DND-41 (cell line): ENCODE measurements around the gene LRRC70.

Source experiments
- CTCF ChIP-seq: IDR thresholded peaks from 2 replicates; pipeline ENCODE4 v1.5.1; 2012; ENCODE audit warnings: borderline replicate concordance, low read length, moderate library complexity, mild to moderate bottlenecking; ENCODE audit not compliant: poor library complexity, severe bottlenecking; ENCODE audit errors: extremely low read depth
- EZH2 ChIP-seq: IDR thresholded peaks from 3 replicates; pipeline ENCODE4 v1.6.1; 2012; ENCODE audit warnings: borderline replicate concordance, low read depth, mild to moderate bottlenecking, moderate library complexity, low read length, inconsistent platforms; ENCODE audit not compliant: severe bottlenecking

GRCh38 chr5:62555930-62556329 lies 22.7 kb upstream of the LRRC70 start:
- no peak for TF ChIP-seq CTCF
- TF ChIP-seq EZH2 = no peak
